ENCODE measurements around the gene AR. TPM values are rescaled to one million over a fixed set of nuclear protein-coding genes. Genes with fewer than 3 reads are reported as not detected.

The AR gene
- total RNA-seq, 1 experiment from 2014 or later: 0.86 TPM

GRCh38 chrX:67732864-67733263 lies 189.0 kb downstream of the AR start:
- Mint-ChIP-seq H3K4me3 (ENCODE audit: unreplicated experiment) (no peak overlapping the region), H3K27me3 (ENCODE audit: insufficient read depth, unreplicated experiment) (no peaks in the 10 kb centered on the region), H3K4me1 (ENCODE audit: low read depth, unreplicated experiment) (no peaks in the 10 kb centered on the region), H3K9me3 (ENCODE audit: unreplicated experiment) (no peaks in the 10 kb centered on the region), H3K36me3 (ENCODE audit: insufficient read depth, unreplicated experiment) (no peaks in the 10 kb centered on the region), H3K27ac (ENCODE audit: unreplicated experiment) (no peak overlapping the region)
- no peaks in the 10 kb centered on the region for H3K27me3 ChIP-seq (replicated peaks; ENCODE audit: control insufficient read depth, insufficient read depth, low read length)
- no TSS peak for BruUV-seq (replicated peaks)
- no peaks in the 10 kb centered on the region for H3K4me1 ChIP-seq
- CTCF ChIA-PET: no interaction called here
- H3K4me3 ChIP-seq (ENCODE audit: low read depth, low read length): no peak overlapping the region
- TF ChIP-seq CTCF (IDR thresholded peaks at IDR 0.05; ENCODE audit: insufficient read depth in 1 of 2, low read depth in 1 of 2, low read length in 1 of 2, severe bottlenecking in 1 of 2, unreplicated experiment in 1 of 2): no peak
- intact Hi-C loops (cut with micrococcal nuclease; ENCODE audit: unreplicated experiment): no loop called here
- no peak for DNase-seq
- no peaks in the 10 kb centered on the region for H3K9me3 ChIP-seq
- no peaks in the 10 kb centered on the region for H3K36me3 ChIP-seq (ENCODE audit: control insufficient read depth, insufficient read depth, low read length)
- POLR2A ChIA-PET: no interaction called here

- H3K9me3 ChIP-seq: no peaks in the 10 kb centered on the region
- no peaks in the 10 kb centered on the region for H3K4me1 ChIP-seq
- no peaks in the 10 kb centered on the region for H3K36me3 ChIP-seq (ENCODE audit: control insufficient read depth, insufficient read depth, low read length)
- intact Hi-C loops (cut with micrococcal nuclease; ENCODE audit: unreplicated experiment): no loop called here
- no peaks in the 10 kb centered on the region for H3K9me3 Mint-ChIP-seq (ENCODE audit: unreplicated experiment)
- H3K27me3 ChIP-seq (replicated peaks; ENCODE audit: control insufficient read depth, insufficient read depth, low read length): no peaks in the 10 kb centered on the region
- POLR2A ChIA-PET: no interaction called here
- CTCF ChIA-PET: no interaction called here
- H3K4me1 Mint-ChIP-seq (ENCODE audit: low read depth, unreplicated experiment): no peaks in the 10 kb centered on the region
- no peak for DNase-seq
- H3K4me3 ChIP-seq (ENCODE audit: low read depth, low read length): no peak overlapping the region
- no peaks in the 10 kb centered on the region for H3K36me3 Mint-ChIP-seq (ENCODE audit: insufficient read depth, unreplicated experiment)
- no peak for TF ChIP-seq CTCF (IDR thresholded peaks at IDR 0.05; ENCODE audit: insufficient read depth in 1 of 2, low read depth in 1 of 2, low read length in 1 of 2, severe bottlenecking in 1 of 2, unreplicated experiment in 1 of 2)
- H3K27me3 Mint-ChIP-seq (ENCODE audit: insufficient read depth, unreplicated experiment): no peaks in the 10 kb centered on the region
- no peak overlapping the region for H3K4me3 Mint-ChIP-seq (ENCODE audit: unreplicated experiment)
- no peak overlapping the region for H3K27ac Mint-ChIP-seq (ENCODE audit: unreplicated experiment)
- BruUV-seq (replicated peaks): no TSS peak
Observed at GRCh38 chrX:67734111-67734753, 190.4 kb downstream of the AR start.

- Mint-ChIP-seq H3K27me3 (ENCODE audit: insufficient read depth, unreplicated experiment) (no peaks in the 10 kb centered on the region), H3K27ac (ENCODE audit: unreplicated experiment) (no peak overlapping the region), H3K9me3 (ENCODE audit: unreplicated experiment) (no peaks in the 10 kb centered on the region), H3K4me3 (ENCODE audit: unreplicated experiment) (no peak overlapping the region), H3K4me1 (ENCODE audit: low read depth, unreplicated experiment) (no peaks in the 10 kb centered on the region), H3K36me3 (ENCODE audit: insufficient read depth, unreplicated experiment) (no peaks in the 10 kb centered on the region)
- intact Hi-C loops (cut with micrococcal nuclease; ENCODE audit: unreplicated experiment): no loop called here
- no peak overlapping the region for H3K4me3 ChIP-seq (ENCODE audit: low read depth, low read length)
- TF ChIP-seq CTCF (IDR thresholded peaks at IDR 0.05; ENCODE audit: insufficient read depth in 1 of 2, low read depth in 1 of 2, low read length in 1 of 2, severe bottlenecking in 1 of 2, unreplicated experiment in 1 of 2): no peak
- CTCF ChIA-PET: no interaction called here
- H3K36me3 ChIP-seq (ENCODE audit: control insufficient read depth, insufficient read depth, low read length): no peaks in the 10 kb centered on the region
- POLR2A ChIA-PET: no interaction called here
- H3K9me3 ChIP-seq: no peaks in the 10 kb centered on the region
- no peak for DNase-seq
- no peaks in the 10 kb centered on the region for H3K27me3 ChIP-seq (replicated peaks; ENCODE audit: control insufficient read depth, insufficient read depth, low read length)
- H3K4me1 ChIP-seq: no peaks in the 10 kb centered on the region
- no TSS peak for BruUV-seq (replicated peaks)
Observed at GRCh38 chrX:67749536-67749935, 205.7 kb downstream of the AR start.
